Fibroblast of the aortic adventitia (primary cell): ENCODE measurements around the gene ZNF254. TPM values are rescaled to one million over a fixed set of nuclear protein-coding genes. Genes with fewer than 3 reads are reported as not detected.
A peak's percentile ranks its signal among the peaks of the same experiment; 100 is the strongest.

Experiments
- DNase-seq: peaks from one replicate; pipeline ENCODE4 v3.0.0-alpha.2; 2010; ENCODE audit warnings: low read depth
- H3K4me3 ChIP-seq: 2 replicates; pipeline ENCODE4 v1.5.1; 2011; ENCODE audit warnings: low read depth, mild to moderate bottlenecking, control low read depth, low read length, moderate library complexity
- total RNA-seq: library from RNA; depleted of rRNA; stranded (reverse); fragments of >200 nt; gene quantifications from 2 replicates; pipeline ENCODE4 v1.2.3, GENCODE V29; 2012; ENCODE audit warnings: low replicate concordance
- TF ChIP-seq, protein P1 (sequence below): IDR thresholded peaks from 2 replicates; pipeline ENCODE4 v1.5.1; 2011; ENCODE audit warnings: mild to moderate bottlenecking, low read length, control low read depth, inconsistent platforms; ENCODE audit not compliant: insufficient read depth

The ZNF254 gene
- total RNA-seq, 1 donor, result 11.2 TPM

DNA sequence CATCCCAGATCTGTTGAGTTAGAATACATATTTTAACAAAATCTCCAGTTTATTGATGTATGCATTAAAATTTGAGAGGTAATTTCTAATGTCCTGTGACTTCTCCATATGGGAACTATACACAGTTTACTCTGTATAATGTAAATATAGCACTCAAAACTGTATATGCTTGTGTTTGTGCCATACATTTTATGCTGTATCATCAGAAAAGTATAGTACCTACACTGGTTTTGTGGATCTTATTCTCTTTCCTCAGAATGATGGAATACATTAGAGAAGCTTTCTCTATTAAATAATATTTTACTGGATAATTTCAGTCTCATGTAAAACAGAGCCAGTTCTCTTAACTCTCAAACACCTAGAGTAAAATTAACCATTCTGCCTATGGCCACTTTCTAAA lies 53.6 kb downstream of the ZNF254 start:
- TF ChIP-seq, protein P1, sequence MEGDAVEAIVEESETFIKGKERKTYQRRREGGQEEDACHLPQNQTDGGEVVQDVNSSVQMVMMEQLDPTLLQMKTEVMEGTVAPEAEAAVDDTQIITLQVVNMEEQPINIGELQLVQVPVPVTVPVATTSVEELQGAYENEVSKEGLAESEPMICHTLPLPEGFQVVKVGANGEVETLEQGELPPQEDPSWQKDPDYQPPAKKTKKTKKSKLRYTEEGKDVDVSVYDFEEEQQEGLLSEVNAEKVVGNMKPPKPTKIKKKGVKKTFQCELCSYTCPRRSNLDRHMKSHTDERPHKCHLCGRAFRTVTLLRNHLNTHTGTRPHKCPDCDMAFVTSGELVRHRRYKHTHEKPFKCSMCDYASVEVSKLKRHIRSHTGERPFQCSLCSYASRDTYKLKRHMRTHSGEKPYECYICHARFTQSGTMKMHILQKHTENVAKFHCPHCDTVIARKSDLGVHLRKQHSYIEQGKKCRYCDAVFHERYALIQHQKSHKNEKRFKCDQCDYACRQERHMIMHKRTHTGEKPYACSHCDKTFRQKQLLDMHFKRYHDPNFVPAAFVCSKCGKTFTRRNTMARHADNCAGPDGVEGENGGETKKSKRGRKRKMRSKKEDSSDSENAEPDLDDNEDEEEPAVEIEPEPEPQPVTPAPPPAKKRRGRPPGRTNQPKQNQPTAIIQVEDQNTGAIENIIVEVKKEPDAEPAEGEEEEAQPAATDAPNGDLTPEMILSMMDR, result no peak
- DNase-seq, result no peak
- H3K4me3 ChIP-seq, result no peak overlapping the region

DNA sequence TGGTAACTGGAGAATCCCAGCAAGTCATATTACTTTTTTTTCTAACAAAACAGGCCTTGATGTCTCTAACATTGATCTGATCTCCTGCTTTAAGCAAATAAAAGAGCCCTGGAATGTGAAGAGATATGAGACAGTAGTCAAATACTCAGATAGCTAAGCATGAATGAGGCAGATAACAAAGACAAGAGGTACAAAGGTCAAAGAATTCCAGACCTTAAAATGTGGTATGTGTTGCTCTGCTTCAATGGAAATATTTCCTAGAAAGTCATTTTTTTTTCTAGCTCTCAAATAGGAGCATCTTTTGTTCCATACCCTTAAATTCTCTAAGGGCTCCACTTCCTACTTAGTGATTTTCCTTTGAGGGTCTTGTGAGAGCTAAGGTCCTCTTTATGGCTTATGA lies 54.6 kb downstream of the ZNF254 start:
- no peak overlapping the region for H3K4me3 ChIP-seq
- TF ChIP-seq, protein P1, result no peak
- DNase-seq, result no peak

DNA sequence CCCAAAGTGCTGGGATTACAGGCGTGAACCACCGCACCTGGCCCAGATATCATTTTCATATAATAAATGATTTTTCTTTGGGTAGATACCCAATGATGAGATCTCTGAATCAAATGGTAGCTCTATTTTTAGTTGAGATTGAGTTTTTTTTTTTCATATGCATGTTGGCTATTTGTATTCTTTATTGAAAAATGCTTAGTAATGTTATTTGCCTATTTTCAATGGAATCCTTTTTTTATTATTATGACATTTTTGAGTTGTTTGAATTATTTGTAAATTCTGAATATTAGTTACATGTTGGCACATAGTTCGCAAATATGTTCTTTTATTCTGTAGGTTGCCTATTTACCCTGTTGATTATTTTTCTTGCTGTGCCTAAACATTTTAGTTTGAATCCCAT lies 55.8 kb downstream of the ZNF254 start:
- TF ChIP-seq, protein P1, result no peak
- DNase-seq, result no peak
- no peak overlapping the region for H3K4me3 ChIP-seq

DNA sequence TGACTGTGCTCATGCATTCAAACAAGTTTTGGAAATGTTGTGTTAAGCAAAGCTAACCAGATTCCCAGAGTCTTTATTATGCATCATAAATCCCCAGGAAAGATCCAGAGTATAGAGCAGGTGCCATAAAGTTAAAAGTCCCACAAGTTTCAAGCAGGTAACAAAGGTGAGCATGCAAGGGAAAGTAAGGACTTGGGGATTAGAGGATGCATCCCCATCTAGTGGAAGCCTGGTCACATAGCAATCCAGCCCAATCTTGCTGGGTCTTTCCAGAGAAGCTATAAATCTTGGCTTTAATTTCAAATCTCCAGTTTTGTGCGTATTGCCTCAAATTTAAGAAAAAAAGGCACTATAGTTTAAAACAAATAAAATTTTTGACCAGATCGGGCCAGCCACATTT lies 72.7 kb downstream of the ZNF254 start:
- H3K4me3 ChIP-seq, result no peak overlapping the region
- TF ChIP-seq, protein P1, result peak; percentile 22
- DNase-seq, result no peak

DNA sequence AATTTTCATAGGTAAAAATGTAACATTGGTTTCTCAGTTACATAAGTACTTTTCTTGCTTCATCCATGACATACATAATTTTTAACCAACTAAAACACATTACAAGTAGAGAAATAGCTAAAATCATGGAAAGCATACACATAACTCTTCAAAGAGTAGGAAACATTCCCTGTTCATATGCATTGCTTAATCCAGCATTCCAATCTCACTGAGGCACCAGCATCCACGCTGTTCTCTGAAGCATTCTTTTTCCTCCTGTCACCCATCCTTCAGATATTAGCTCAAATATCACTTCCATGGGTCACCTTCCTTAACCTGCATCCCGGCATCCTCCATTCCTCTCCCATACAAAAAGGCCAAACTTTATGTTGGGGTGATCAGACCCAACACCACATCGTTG lies 79.1 kb downstream of the ZNF254 start:
- no peak overlapping the region for H3K4me3 ChIP-seq
- TF ChIP-seq, protein P1, result no peak
- no peak for DNase-seq

DNA sequence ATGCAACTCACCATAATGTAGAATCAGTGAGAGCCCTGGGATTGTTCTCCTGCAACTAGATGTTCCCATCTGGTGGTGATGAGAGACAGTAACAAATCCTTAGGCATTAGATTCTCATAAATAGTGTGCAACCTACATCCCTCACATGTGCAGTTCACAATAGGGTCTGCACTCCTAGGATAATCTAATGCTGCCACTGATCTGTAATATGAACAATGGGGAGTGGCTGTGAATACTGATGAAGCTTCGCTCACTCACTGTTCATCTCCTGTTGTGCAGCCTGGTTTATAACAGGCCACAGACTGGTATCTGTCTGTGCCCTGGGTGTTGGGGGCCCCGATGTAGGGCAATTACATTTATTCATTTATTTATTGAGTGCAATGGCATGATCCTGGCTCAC lies 86.9 kb downstream of the ZNF254 start:
- TF ChIP-seq, protein P1, result no peak
- no peak overlapping the region for H3K4me3 ChIP-seq
- DNase-seq, result no peak

DNA sequence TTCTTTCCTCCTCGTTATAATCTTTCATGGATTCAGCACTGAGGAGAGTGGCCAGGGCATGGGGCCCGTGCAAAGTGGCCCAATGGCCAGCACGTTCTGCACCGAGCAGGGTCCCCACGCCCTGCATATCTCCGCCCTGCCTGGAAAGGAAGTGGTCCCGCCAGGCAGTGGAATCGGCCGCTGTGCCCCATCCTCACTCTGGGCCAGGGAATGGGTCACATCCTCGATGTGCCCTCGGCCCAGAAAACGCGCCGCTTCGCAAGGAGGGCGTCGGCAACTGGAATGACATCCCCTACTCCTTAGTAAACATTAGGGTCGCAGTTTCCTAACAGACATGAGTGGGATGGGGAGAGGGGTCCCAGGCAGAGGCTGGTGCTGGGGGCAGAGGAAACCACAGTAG lies 90.7 kb downstream of the ZNF254 start:
- TF ChIP-seq, protein P1, result no peak
- no peak for DNase-seq
- no peak overlapping the region for H3K4me3 ChIP-seq
